Body of pancreas (tissue), 4 donors: Measurements from ENCODE around the gene RTL1. TPM values are rescaled to one million over a fixed set of nuclear protein-coding genes. Genes with fewer than 3 reads are reported as not detected.

Experiments used
- ATAC-seq: fragments of 150-250 bp; one replicate; pipeline ENCODE4 v1.9.1; 2016
- DNase-seq, 4 donors: peaks; one replicate each; pipeline ENCODE4 v3.0.0-alpha.2; 2019
- H3K27ac ChIP-seq, 4 donors: fragments of 200-600 bp; sonication (generic); 1 replicate in 3 of 4; 2 replicates in 1 of 4; pipeline versions ENCODE4 v1.5.1 to v1.6.1; 2016 to 2019; ENCODE audit warnings: mild to moderate bottlenecking in 1 of 4, mixed read lengths in 1 of 4, moderate library complexity in 1 of 4
- H3K27me3 ChIP-seq, 2 donors: fragments of 200-600 bp; sonication (generic); one replicate each; pipeline ENCODE4 v1.6.0; 2016; ENCODE audit warnings: mild to moderate bottlenecking in 1 of 2
- H3K36me3 ChIP-seq, 2 donors: fragments of 200-600 bp; sonication (generic); replicated peaks in 1 of 2; 2 replicates each; pipeline ENCODE4 v1.5.1; 2016; ENCODE audit warnings: low read depth in 2 of 2; ENCODE audit not compliant: insufficient read depth in 1 of 2
- H3K4me1 ChIP-seq: fragments of 200-600 bp; sonication (generic); one replicate; pipeline ENCODE4 v1.6.0; 2016
- H3K4me3 ChIP-seq, 2 donors: fragments of 200-600 bp; sonication (generic); 1 replicate in 1 of 2; 2 replicates in 1 of 2; pipeline ENCODE4 v1.5.1; 2016 to 2019
- H3K9me3 ChIP-seq, 3 donors: fragments of 200-600 bp; sonication (generic); 1 replicate in 2 of 3; 2 replicates in 1 of 3; pipeline ENCODE4 v1.5.1; 2016
- POLR2A ChIP-seq, 3 donors: fragments of 450-650 bp; IDR thresholded peaks; one replicate each; pipeline ENCODE4 v1.6.1; 2016; ENCODE audit warnings: antibody characterized with exemption in 3 of 3, mild to moderate bottlenecking in 2 of 3
- WGBS, 2 donors: methylation state at CpG; one replicate each; pipeline ENCODE4 v1.1.5; 2017; 5-methylcytosine and 5-hydroxymethylcytosine counted together
- intact Hi-C: fragments of 100-400 bp; cut with DNase I; formaldehyde crosslinking; loops from one replicate; pipeline ENCODE4 v1.15.1; 2023
- total RNA-seq, 2 donors: library from RNA; depleted of rRNA; stranded (reverse); fragments of >200 nt; gene quantifications; one replicate each; pipeline ENCODE4 v1.1.0, GENCODE V29; 2016
- TF ChIP-seq, protein P1 (sequence below), 7 experiments: fragments of 450-650 bp in 4 of 7; fragments of 200-600 bp in 3 of 7; sonication (generic) in 3 of 7; IDR thresholded peaks; one replicate each; pipeline ENCODE4 v1.5.1; 2016 to 2019; ENCODE audit warnings: antibody characterized with exemption in 7 of 7

The RTL1 gene
- total RNA-seq, 2 donors from 2014 or later, result 0.26 TPM; not detected in 1

DNA sequence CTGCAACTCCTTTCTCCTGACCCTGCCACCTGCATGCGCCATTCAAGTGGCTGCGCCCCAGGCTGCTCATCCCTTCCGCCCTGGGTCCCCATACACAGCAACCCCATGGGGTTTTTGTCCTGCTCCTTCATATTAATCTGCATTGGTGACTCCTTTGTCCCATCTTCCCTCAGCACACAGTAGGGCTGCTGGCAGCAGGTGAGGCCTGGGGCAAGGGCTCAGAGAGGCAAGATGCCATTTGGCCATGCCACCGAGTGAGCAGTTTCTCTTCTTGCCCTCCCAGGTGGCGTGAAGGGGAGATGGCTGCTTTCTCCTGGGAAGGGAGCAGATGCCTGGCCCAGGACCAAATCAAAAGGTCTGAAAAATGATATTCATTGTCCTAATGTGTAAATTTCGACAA, 9.1 kb downstream of the RTL1 start:
- 62 to 63% methylated on average over 6 of the region's 6 CpGs for WGBS, 2 donors
- ATAC-seq (no peak), DNase-seq (peak in 1 of 4 donors; percentile 3)
- no peaks in the 10 kb centered on the region for H3K36me3 ChIP-seq
- TF ChIP-seq, protein P1, sequence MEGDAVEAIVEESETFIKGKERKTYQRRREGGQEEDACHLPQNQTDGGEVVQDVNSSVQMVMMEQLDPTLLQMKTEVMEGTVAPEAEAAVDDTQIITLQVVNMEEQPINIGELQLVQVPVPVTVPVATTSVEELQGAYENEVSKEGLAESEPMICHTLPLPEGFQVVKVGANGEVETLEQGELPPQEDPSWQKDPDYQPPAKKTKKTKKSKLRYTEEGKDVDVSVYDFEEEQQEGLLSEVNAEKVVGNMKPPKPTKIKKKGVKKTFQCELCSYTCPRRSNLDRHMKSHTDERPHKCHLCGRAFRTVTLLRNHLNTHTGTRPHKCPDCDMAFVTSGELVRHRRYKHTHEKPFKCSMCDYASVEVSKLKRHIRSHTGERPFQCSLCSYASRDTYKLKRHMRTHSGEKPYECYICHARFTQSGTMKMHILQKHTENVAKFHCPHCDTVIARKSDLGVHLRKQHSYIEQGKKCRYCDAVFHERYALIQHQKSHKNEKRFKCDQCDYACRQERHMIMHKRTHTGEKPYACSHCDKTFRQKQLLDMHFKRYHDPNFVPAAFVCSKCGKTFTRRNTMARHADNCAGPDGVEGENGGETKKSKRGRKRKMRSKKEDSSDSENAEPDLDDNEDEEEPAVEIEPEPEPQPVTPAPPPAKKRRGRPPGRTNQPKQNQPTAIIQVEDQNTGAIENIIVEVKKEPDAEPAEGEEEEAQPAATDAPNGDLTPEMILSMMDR (IDR thresholded peaks at IDR 0.05), result no peak
- no peak for TF ChIP-seq POLR2A (IDR thresholded peaks at IDR 0.05)
- H3K9me3 ChIP-seq, result no peaks in the 10 kb centered on the region
- H3K4me3 ChIP-seq, result no peak overlapping the region
- H3K4me1 ChIP-seq, result peaks cover 5% of the 10 kb centered on the region
- intact Hi-C loops, result no loop called here
- no peak overlapping the region for H3K27ac ChIP-seq
- no peaks in the 10 kb centered on the region for H3K27me3 ChIP-seq

DNA sequence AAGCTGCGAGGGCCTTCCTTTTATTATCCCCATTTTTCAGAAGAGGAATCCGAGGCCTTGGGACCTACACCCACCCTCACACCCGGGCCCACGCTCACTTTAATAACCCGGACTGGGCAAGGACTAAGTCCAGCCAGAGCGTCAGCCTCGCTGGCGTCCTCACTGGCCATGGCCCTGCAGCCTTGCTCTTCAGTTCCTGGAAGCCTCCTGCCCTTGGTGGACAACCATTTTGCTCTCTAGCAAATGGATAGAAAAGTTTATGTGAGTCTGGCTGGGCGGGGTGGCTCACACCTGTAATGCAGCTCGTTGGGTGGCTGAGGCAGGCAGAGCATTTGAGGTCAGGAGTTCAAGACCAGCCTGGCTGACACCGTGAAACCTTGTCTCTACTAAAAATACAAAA, 9.8 kb downstream of the RTL1 start:
- H3K27me3 ChIP-seq, result no peaks in the 10 kb centered on the region
- DNase-seq (peak in 2 of 4 donors; percentile 4 to 7), ATAC-seq (no peak)
- TF ChIP-seq POLR2A (IDR thresholded peaks at IDR 0.05), result no peak
- TF ChIP-seq, protein P1 (IDR thresholded peaks at IDR 0.05), result no peak
- H3K27ac ChIP-seq, result no peak overlapping the region
- intact Hi-C loops, result no loop called here
- H3K4me1 ChIP-seq, result peaks cover 5% of the 10 kb centered on the region
- no peaks in the 10 kb centered on the region for H3K36me3 ChIP-seq
- no peaks in the 10 kb centered on the region for H3K9me3 ChIP-seq
- H3K4me3 ChIP-seq, result no peak overlapping the region
- WGBS, 2 donors, result 87 to 91% methylated on average over 11 of the region's 11 CpGs

DNA sequence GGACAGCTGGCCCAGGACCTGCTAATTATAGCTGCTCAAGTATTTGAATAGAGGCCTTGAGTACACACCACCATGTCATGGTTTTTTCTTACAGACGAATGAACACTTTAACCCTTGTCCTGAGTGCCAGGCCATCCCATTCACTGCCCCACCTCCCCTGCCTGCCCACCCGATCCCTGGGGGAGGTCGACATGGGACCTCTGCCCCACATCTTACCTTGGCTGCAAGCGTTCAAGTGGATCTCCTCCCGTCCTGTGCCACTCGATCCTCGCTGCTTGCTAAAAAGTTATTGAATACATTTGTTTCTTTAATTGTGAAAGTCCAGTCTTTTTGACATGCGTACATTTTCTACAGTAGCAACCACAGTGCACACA, 10.3 kb downstream of the RTL1 start:
- Histone ChIP-seq H3K27ac (no peak overlapping the region), H3K4me1 (peaks cover 6% of the 10 kb centered on the region), H3K36me3 (no peaks in the 10 kb centered on the region), H3K27me3 (no peaks in the 10 kb centered on the region), H3K9me3 (no peaks in the 10 kb centered on the region), H3K4me3 (no peak overlapping the region)
- 77 to 82% methylated on average over 8 of the region's 8 CpGs for WGBS, 2 donors
- no peak for TF ChIP-seq POLR2A (IDR thresholded peaks at IDR 0.05)
- TF ChIP-seq, protein P1 (IDR thresholded peaks at IDR 0.05), result no peak
- ATAC-seq (no peak), DNase-seq (peak in 1 of 4 donors; percentile 5)
- intact Hi-C loops, result no loop called here

DNA sequence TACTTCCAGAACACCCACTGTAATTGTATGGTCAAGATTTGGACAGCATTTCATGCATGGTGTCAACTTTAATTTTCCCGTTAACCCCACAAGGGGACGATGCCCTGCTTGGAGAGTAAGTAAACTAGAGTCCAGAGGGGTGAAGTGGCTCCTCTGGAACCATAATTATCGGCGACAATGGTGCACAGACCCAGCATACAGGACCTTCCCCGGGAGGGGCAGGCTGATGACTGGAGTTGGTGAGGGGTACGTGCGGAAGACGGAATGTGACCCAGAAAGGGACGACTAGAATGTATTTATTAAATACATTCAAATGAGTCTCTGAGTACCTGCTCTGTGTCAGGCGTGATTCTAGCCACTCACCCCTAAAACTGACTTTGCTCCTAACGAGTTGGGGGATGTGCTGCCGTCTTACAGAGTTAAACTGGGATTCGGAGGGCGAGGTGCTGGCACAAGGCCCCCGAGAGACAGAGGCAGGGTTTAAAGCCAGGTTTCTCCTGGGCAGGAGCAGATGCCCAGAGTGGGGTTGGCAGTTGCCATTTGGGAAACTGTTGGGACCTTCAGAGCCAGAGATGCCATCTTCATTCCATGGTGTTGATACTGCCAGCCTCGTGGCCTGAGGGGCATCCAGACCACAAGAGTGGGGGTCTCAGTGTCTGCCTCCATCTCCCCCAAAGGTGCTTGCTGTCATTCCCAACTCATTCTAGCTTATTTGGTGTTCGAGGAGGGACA, 10.9 kb downstream of the RTL1 start:
- Histone ChIP-seq H3K27ac (no peak overlapping the region), H3K4me3 (no peak overlapping the region), H3K9me3 (no peaks in the 10 kb centered on the region), H3K4me1 (peaks cover 6% of the 10 kb centered on the region), H3K27me3 (no peaks in the 10 kb centered on the region), H3K36me3 (no peaks in the 10 kb centered on the region)
- WGBS, 2 donors, result 79 to 84% methylated on average over 16 to 17 of the region's 17 CpGs
- ATAC-seq, result no peak
- intact Hi-C loops, result no loop called here
- peak in 1 of 4 donors; percentile 5 for DNase-seq
- TF ChIP-seq, protein P1 (IDR thresholded peaks at IDR 0.05), result no peak
- no peak for TF ChIP-seq POLR2A (IDR thresholded peaks at IDR 0.05)
